Kasumi-1 (cell line): ENCODE results near the gene AP1S3.
"Not testable (repeated sequence)": the region's sequence is repeated elsewhere in the genome, so short reads cannot be mapped to it uniquely, and the experiment has no call there.

Experiments used
- DNase-seq, 2 experiments: peaks; one replicate each; lab custom pipeline; 2025; lab: John Stamatoyannopoulos, UW

Gene AP1S3

DNA sequence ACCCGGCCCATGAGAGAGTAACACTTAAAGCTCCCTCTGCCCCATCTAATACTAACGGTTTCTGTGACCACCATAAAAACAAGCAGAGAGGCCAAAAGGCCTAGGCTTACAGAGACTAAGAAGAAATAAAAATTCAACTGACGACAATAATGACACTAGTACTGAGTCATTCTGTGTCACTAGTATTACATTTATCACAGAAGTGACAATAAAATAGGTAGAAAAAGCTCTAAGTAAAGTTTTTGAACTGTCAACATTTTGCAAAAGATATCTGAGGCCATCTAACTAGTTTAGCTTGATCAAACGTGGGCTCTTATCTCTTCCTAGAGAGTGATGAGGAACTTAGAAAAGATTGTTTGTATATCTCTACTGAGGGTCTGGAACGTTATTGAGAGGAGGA, 35.6 kb downstream of the AP1S3 start:
- DNase-seq = no peak

DNA sequence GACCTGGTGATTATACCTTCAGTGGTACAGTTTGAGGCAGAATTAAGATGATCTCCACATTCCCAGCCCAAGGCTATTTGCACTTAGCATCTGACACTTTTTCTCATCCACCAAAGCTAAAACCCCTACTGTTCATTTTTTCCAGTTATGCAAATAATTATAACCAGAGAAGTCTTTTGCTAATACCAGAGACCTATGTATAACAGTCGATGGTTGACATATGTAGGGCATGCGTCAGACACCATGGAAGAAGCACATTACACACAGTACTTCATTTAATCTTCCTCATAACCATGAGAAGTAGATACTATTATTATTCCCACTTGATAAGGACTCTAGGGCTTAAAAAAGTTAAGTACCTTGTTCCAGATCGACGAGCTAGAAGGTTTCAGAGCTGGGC, 36.5 kb downstream of the AP1S3 start:
- DNase-seq = no peak

DNA sequence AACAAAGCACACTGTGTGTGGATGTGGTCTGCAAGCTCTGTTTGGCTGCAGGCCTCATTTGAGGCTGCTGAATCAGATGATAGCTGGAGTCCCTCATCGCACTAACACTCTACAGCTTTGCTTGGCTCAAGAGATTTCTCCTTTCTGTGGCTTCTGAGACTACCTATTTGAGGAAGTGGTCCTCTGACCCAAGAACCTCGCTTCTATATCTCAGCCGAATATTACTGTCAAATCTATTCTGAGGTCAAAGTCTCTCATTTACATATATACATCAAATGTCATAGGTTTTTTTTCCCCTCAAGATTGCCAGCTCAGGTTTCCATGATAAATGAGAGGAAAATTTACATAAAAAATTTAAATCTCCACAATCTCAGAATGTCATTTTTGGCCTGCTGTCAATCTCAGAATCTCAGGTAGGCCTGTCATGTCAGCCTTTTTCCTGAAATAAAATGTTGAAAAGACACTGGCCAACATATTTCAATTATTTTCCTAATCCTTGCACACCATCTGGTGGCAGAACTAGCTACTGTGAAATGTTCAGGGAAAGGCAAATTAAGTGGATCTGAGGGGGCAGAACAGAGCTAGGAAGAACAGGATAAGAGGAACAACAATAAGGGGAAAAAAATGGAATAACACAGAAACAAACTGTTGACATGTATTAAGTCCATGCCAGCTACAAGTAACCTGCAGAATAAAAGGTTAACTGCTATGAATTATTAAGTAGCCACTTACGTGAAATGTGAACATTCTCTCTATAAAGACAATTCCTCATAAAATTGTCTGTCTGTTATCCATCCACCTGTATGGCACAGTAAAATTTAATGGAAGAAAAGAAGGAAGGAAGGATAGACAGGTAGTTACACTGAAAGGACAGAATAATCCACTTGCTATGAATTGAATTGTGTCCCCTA, 39.3 kb downstream of the AP1S3 start:
- DNase-seq = peak; percentile 12 to 15

GRCh38 chr2:223797037-223797436, 40.3 kb downstream of the AP1S3 start:
- no peak for DNase-seq

- DNase-seq = no peak
Observed at GRCh38 chr2:223789423-223789822, 48.0 kb downstream of the AP1S3 start.

- DNase-seq = no peak
Observed at GRCh38 chr2:223788826-223789225, 48.6 kb downstream of the AP1S3 start.

DNA sequence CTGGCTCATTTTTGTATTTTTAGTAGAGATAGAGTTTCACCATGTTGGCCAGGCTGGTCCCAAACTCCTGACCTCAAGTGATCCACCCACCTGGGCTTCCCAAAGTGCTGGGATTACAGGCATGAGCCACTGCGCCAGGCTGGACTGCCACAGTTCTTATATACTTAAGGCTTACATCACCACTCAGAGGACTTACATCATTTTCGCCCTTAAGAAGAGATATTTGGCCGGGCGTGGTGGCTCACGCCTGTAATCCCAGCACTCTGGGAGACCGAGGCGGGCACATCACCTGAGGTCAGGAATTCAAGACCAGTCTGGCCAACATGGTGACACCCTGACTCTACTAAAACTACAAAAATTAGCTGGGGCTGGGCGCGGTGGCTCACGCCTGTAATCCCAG, 49.3 kb downstream of the AP1S3 start:
- not testable (repeated sequence) for DNase-seq

GRCh38 chr2:223787358-223787757, 50.0 kb downstream of the AP1S3 start:
- peak in 1 of 2 experiments; percentile 3 for DNase-seq

- DNase-seq = no peak
Observed at GRCh38 chr2:223786943-223787342, 50.4 kb downstream of the AP1S3 start.

DNA sequence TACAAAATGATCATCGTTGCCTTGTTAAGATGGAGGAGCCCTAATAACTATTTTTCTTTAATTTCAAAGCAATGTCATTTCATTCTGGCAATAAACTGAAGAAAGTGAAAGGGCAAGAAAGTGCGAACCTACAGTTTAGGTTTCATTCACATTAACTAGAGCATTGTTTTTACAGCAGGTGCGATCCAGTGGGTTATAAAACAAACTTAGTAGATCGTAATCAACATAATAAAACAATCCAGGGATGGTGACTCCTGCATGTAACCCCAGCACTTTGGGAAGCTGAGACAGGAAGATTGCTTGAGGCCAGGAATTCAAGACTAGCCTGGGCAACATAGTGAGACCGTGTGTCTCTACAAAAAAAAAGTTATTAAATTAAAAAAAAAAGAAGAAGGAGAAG, 51.1 kb downstream of the AP1S3 start:
- no peak for DNase-seq

DNA sequence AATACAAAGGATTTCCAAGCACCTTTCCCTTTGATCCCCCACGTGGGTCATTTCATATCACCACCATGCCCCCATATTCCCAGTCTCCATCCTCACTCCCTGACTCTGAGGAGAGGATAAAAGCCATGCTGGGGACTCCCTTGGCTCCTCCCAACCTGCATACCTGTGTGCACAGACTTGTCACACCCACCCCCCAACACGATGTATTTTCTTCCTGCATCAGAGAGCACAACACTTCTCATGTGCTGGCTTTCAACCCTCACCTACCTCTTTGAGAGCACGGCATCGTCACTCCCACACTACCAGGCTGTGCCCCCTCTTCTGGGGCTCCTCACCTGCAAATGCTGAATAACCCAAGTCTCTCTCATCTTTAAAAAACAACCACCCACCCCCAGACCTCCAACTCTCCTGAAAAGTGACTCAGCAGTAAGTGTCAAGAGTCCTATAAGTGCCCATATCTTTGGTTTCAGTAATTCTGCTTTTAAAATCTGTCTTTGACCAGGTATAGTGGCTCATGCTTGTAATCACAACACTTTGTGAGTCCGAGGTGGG, 53.1 kb downstream of the AP1S3 start:
- DNase-seq = no peak

DNA sequence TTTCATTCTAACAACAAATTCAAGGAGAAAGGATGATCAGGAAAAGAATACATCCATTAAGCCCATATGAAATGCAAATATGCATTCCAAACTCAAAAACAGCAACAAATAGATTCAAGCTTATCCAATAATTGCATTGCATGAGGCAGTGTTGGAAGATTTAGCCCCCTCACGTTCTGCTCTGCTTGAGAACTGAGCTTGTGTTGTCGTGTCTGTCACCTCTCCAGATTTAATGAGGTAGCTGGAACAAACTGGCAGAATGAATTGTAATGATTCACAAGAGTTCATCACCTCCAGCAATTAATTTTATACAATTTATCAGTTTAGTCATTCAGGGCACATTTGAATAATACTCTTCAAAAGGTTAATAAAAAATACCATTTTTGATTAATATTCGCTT, 54.8 kb downstream of the AP1S3 start:
- DNase-seq = no peak

- no peak for DNase-seq
Observed at GRCh38 chr2:223781560-223781959, 55.8 kb downstream of the AP1S3 start.

DNA sequence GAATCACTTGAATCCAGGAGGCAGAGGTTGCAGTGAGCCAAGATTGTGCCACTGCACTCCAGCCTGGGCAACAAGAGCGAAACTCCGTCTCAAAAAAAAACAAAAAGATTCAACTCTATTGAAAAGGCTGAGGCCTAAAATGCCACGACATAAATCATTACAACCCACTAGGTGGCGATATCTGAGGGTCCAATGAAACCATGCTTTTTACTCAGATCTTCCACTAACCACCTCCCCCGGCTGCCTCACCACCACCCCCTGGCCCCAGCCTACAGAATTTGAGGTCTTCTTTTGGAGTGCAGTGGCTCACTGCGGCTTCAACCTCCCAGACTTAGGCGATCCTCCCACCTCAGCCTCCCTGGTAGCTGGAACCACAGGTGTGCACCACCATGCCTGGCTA, 57.5 kb downstream of the AP1S3 start:
- peak; percentile 21 to 35 for DNase-seq

DNA sequence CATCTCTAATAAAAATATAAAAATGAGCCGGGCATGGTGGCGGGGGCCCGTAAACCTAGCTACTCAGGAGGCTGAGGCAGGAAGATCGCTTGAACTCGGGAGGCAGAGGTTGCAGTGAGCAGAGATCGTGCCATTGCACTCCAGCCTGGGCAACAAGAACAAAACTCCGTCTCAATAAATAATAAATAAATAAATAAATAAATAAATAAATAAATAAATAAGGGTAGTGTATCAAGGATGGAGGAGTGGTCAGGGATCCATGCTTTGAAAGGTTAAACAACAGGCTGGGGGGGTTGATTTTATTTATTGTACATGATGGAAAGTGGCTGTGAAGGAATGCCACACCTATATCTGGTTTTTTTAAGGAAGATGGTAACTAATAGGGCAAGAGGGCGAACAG, 63.2 kb downstream of the AP1S3 start:
- no peak for DNase-seq

DNA sequence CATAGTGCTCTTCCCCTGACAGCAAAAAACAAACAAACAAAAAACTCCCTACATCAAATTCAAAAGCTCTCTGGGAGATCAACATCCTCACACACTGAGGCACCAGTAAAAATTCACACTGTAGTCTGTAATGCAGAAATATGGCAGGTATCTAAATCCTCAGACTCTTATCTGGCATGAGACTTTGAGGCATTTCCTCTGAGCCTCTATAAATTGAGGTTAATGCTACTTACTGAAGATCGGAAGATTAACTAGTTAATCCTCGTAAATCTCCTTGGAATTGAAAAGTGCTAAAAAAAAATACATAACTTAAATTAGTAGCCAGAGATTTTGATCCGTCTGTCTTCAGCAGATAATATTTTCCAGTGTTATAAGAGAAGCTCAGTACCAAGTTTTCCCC, 65.0 kb downstream of the AP1S3 start:
- no peak for DNase-seq

DNA sequence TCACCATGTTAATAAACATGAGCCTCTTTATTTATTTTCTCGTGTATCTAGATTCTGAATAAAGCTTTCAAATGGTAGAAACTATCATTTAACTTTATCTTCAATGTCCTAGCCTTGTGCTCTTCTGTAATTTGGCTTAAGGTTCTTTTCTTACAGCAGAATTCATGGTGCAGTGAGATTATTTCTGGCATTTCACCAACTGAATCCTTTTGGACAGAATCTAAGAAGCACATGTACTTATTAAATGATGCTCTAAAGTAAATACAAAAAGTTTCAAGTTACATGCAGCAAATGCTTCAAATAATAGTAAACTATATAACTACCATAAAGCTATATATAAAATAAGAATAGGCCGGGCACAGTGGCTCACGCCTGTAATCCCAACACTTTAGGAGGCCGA, 65.9 kb downstream of the AP1S3 start:
- no peak for DNase-seq

- no peak for DNase-seq
Observed at GRCh38 chr2:223768179-223768578, 69.2 kb downstream of the AP1S3 start.

GRCh38 chr2:223767341-223767740, 70.0 kb downstream of the AP1S3 start:
- DNase-seq = no peak

DNA sequence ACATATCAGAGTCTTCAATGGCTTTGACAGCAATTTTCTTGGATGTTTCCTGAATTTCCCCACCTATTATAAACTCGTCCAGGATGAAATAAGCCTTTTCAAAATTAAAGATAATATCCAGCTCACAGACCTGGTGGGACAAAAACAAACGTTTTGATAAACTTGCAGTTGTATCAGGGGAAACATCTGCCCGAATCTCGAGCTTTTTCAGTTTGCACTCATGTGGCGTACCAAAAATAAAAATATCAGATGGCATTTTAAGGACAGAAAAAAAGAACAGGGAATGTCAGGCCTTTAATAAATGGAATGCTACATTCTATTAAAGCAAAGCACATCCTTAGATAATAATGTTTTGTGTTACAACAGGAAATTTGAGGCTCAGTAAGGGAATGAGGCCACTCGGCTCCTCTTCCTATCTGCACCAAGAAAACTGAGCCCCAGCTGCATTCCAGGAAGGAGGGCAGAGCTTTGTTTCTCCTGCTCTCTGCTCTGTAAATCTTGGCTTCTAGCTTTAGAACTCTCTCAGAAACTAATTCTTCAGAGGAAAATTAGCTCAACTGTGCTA, 72.1 kb downstream of the AP1S3 start:
- no peak for DNase-seq

- no peak for DNase-seq
Observed at GRCh38 chr2:223764796-223765195, 72.6 kb downstream of the AP1S3 start.

- DNase-seq = no peak
Observed at GRCh38 chr2:223762853-223763252, 74.5 kb downstream of the AP1S3 start.

GRCh38 chr2:223761746-223762145, 75.6 kb downstream of the AP1S3 start:
- DNase-seq = not testable (repeated sequence)
